Measurements from ENCODE around the gene KCNH6. TPM values are rescaled to one million over a fixed set of nuclear protein-coding genes. Genes with fewer than 3 reads are reported as not detected.

Gene KCNH6
- total RNA-seq, 3 donors from 2014 or later (not counting 1 experiment from before 2014, with no cell fraction given), result not detected

- H3K27me3 ChIP-seq (ENCODE audit: control insufficient read depth, insufficient read depth, low read length), result peaks cover 6% of the 10 kb centered on the region
- Mint-ChIP-seq H3K27ac (no peak overlapping the region), H3K4me3 (no peak overlapping the region), H3K4me1 (no peaks in the 10 kb centered on the region), H3K9me3 (no peaks in the 10 kb centered on the region), H3K27me3 (ENCODE audit: low read depth in 2 of 2) (peaks cover 14 to 17% of the 10 kb centered on the region in 2 donors), H3K36me3 (no peaks in the 10 kb centered on the region)
- no peaks in the 10 kb centered on the region for H3K9me3 ChIP-seq (ENCODE audit: control insufficient read depth, insufficient read depth, low read length)
- 93% methylated on average over 17 of the region's 17 CpGs for WGBS (ENCODE audit: insufficient coverage)
- H3K36me3 ChIP-seq (ENCODE audit: control insufficient read depth, insufficient read depth, low read length), result no peaks in the 10 kb centered on the region
- no peak overlapping the region for H3K27ac ChIP-seq (ENCODE audit: low read length)
- H3K4me1 ChIP-seq (ENCODE audit: control insufficient read depth, insufficient read depth, low read length), result no peaks in the 10 kb centered on the region
- intact Hi-C loops (cut with micrococcal nuclease), result no loop called here
- H3K4me3 ChIP-seq (ENCODE audit: low read length), result no peak overlapping the region
- TF ChIP-seq, protein P1, sequence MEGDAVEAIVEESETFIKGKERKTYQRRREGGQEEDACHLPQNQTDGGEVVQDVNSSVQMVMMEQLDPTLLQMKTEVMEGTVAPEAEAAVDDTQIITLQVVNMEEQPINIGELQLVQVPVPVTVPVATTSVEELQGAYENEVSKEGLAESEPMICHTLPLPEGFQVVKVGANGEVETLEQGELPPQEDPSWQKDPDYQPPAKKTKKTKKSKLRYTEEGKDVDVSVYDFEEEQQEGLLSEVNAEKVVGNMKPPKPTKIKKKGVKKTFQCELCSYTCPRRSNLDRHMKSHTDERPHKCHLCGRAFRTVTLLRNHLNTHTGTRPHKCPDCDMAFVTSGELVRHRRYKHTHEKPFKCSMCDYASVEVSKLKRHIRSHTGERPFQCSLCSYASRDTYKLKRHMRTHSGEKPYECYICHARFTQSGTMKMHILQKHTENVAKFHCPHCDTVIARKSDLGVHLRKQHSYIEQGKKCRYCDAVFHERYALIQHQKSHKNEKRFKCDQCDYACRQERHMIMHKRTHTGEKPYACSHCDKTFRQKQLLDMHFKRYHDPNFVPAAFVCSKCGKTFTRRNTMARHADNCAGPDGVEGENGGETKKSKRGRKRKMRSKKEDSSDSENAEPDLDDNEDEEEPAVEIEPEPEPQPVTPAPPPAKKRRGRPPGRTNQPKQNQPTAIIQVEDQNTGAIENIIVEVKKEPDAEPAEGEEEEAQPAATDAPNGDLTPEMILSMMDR (IDR thresholded peaks at IDR 0.05), result no peak
- no peak for DNase-seq
- no peak for ATAC-seq
Measured at GRCh38 chr17:63534078-63534570, 11.0 kb downstream of the KCNH6 start.

GRCh38 chr17:63534816-63535455, 11.8 kb downstream of the KCNH6 start:
- TF ChIP-seq, protein P1 (IDR thresholded peaks at IDR 0.05), result no peak
- Histone ChIP-seq H3K36me3 (ENCODE audit: control insufficient read depth, insufficient read depth, low read length) (no peaks in the 10 kb centered on the region), H3K4me1 (ENCODE audit: control insufficient read depth, insufficient read depth, low read length) (no peaks in the 10 kb centered on the region), H3K27me3 (ENCODE audit: control insufficient read depth, insufficient read depth, low read length) (peaks cover 7% of the 10 kb centered on the region), H3K9me3 (ENCODE audit: control insufficient read depth, insufficient read depth, low read length) (no peaks in the 10 kb centered on the region), H3K27ac (ENCODE audit: low read length) (no peak overlapping the region), H3K4me3 (ENCODE audit: low read length) (no peak overlapping the region)
- ATAC-seq (no peak), DNase-seq (no peak)
- Mint-ChIP-seq H3K27me3 (ENCODE audit: low read depth in 2 of 2) (peaks cover 22 to 25% of the 10 kb centered on the region in 2 donors), H3K4me3 (no peak overlapping the region), H3K36me3 (no peaks in the 10 kb centered on the region), H3K4me1 (no peaks in the 10 kb centered on the region), H3K27ac (no peak overlapping the region), H3K9me3 (no peaks in the 10 kb centered on the region)
- intact Hi-C loops (cut with micrococcal nuclease), result no loop called here
- 81% methylated on average over 13 of the region's 13 CpGs for WGBS (ENCODE audit: insufficient coverage)

DNA sequence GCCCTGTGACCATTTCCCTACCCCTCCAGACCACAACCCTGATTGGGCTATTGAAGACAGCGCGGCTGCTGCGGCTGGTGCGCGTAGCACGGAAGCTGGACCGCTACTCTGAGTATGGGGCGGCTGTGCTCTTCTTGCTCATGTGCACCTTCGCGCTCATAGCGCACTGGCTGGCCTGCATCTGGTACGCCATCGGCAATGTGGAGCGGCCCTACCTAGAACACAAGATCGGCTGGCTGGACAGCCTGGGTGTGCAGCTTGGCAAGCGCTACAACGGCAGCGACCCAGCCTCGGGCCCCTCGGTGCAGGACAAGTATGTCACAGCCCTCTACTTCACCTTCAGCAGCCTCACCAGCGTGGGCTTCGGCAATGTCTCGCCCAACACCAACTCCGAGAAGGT, 12.5 kb downstream of the KCNH6 start:
- H3K4me1 ChIP-seq (ENCODE audit: control insufficient read depth, insufficient read depth, low read length), result no peaks in the 10 kb centered on the region
- no peak overlapping the region for H3K27ac ChIP-seq (ENCODE audit: low read length)
- Mint-ChIP-seq H3K27ac (no peak overlapping the region), H3K4me3 (no peak overlapping the region), H3K36me3 (no peaks in the 10 kb centered on the region), H3K9me3 (no peaks in the 10 kb centered on the region), H3K4me1 (no peaks in the 10 kb centered on the region), H3K27me3 (ENCODE audit: low read depth in 2 of 2) (peaks cover 23 to 26% of the 10 kb centered on the region in 2 donors)
- H3K4me3 ChIP-seq (ENCODE audit: low read length), result no peak overlapping the region
- intact Hi-C loops (cut with micrococcal nuclease), result no loop called here
- ATAC-seq (no peak), DNase-seq (no peak)
- WGBS (ENCODE audit: insufficient coverage), result 95% methylated on average over 24 of the region's 24 CpGs
- TF ChIP-seq, protein P1 (IDR thresholded peaks at IDR 0.05), result no peak
- H3K9me3 ChIP-seq (ENCODE audit: control insufficient read depth, insufficient read depth, low read length), result no peaks in the 10 kb centered on the region
- H3K27me3 ChIP-seq (ENCODE audit: control insufficient read depth, insufficient read depth, low read length), result peaks cover 7% of the 10 kb centered on the region
- H3K36me3 ChIP-seq (ENCODE audit: control insufficient read depth, insufficient read depth, low read length), result no peaks in the 10 kb centered on the region

- H3K9me3 Mint-ChIP-seq, result no peaks in the 10 kb centered on the region
- Histone ChIP-seq H3K27me3 (ENCODE audit: control insufficient read depth, insufficient read depth, low read length) (peaks cover 7% of the 10 kb centered on the region), H3K4me3 (ENCODE audit: low read length) (no peak overlapping the region), H3K4me1 (ENCODE audit: control insufficient read depth, insufficient read depth, low read length) (no peaks in the 10 kb centered on the region), H3K9me3 (ENCODE audit: control insufficient read depth, insufficient read depth, low read length) (no peaks in the 10 kb centered on the region), H3K27ac (ENCODE audit: low read length) (no peak overlapping the region), H3K36me3 (ENCODE audit: control insufficient read depth, insufficient read depth, low read length) (no peaks in the 10 kb centered on the region)
- DNase-seq (no peak), ATAC-seq (no peak)
- no peak overlapping the region for H3K4me3 Mint-ChIP-seq
- intact Hi-C loops (cut with micrococcal nuclease), result no loop called here
- no peak overlapping the region for H3K27ac Mint-ChIP-seq
- WGBS (ENCODE audit: insufficient coverage), result 92% methylated on average over 4 of the region's 4 CpGs
- TF ChIP-seq, protein P1 (IDR thresholded peaks at IDR 0.05), result no peak
- H3K36me3 Mint-ChIP-seq, result no peaks in the 10 kb centered on the region
- peaks cover 23 to 27% of the 10 kb centered on the region in 2 donors for H3K27me3 Mint-ChIP-seq (ENCODE audit: low read depth in 2 of 2)
- no peaks in the 10 kb centered on the region for H3K4me1 Mint-ChIP-seq
Measured at GRCh38 chr17:63537001-63537400, 13.8 kb downstream of the KCNH6 start.
